GM18511 (cell line): ENCODE data around the gene REEP1.
"Not testable (repeated sequence)": the region's sequence is repeated elsewhere in the genome, so short reads cannot be mapped to it uniquely, and the experiment has no call there.

Experiments used
- ATAC-seq: cut with Tn5 transposase; IDR thresholded peaks from one replicate; pipeline ENCODE4 v1.9.1; 2021; ENCODE audit warnings: mild to moderate bottlenecking, moderate library complexity; ENCODE audit not compliant: unreplicated experiment

The REEP1 gene

GRCh38 chr2:86249176-86249575 is 88.2 kb downstream of the REEP1 start:
- no peak for ATAC-seq

GRCh38 chr2:86245222-86245621 is 92.2 kb downstream of the REEP1 start:
- not testable (repeated sequence) for ATAC-seq

GRCh38 chr2:86244781-86245180 is 92.6 kb downstream of the REEP1 start:
- not testable (repeated sequence) for ATAC-seq

GRCh38 chr2:86243950-86244733 is 93.3 kb downstream of the REEP1 start:
- ATAC-seq, result no peak

GRCh38 chr2:86243272-86243671 is 94.2 kb downstream of the REEP1 start:
- no peak for ATAC-seq

GRCh38 chr2:86241611-86242010 is 95.8 kb downstream of the REEP1 start:
- no peak for ATAC-seq

GRCh38 chr2:86240251-86240650 is 97.2 kb downstream of the REEP1 start:
- no peak for ATAC-seq

GRCh38 chr2:86239745-86240144 is 97.7 kb downstream of the REEP1 start:
- ATAC-seq, result no peak

- no peak for ATAC-seq
Measured at GRCh38 chr2:86239326-86239725, 98.1 kb downstream of the REEP1 start.

- peak; percentile 94 for ATAC-seq
Measured at GRCh38 chr2:86238354-86238753, 99.1 kb downstream of the REEP1 start.

GRCh38 chr2:86237172-86237571 is 100.3 kb downstream of the REEP1 start:
- ATAC-seq, result no peak

- ATAC-seq, result no peak
Measured at GRCh38 chr2:86235196-86235980, 102.0 kb downstream of the REEP1 start.

- no peak for ATAC-seq
Measured at GRCh38 chr2:86234563-86235131, 102.8 kb downstream of the REEP1 start.

GRCh38 chr2:86233436-86233835 is 104.0 kb downstream of the REEP1 start:
- ATAC-seq, result no peak

GRCh38 chr2:86232910-86233309 is 104.5 kb downstream of the REEP1 start:
- no peak for ATAC-seq

GRCh38 chr2:86232373-86232784 is 105.0 kb downstream of the REEP1 start:
- no peak for ATAC-seq

- ATAC-seq, result no peak
Measured at GRCh38 chr2:86231680-86232372, 105.6 kb downstream of the REEP1 start.

GRCh38 chr2:86230961-86231360 is 106.5 kb downstream of the REEP1 start:
- no peak for ATAC-seq

- no peak for ATAC-seq
Measured at GRCh38 chr2:86229221-86229620, 108.2 kb downstream of the REEP1 start.

GRCh38 chr2:86228574-86228973 is 108.9 kb downstream of the REEP1 start:
- ATAC-seq, result not testable (repeated sequence)

GRCh38 chr2:86227685-86228084 is 109.7 kb downstream of the REEP1 start:
- no peak for ATAC-seq
